WTC11 (cell line): ENCODE data around the gene TRPM2. TPM values are rescaled to one million over a fixed set of nuclear protein-coding genes. Genes with fewer than 3 reads are reported as not detected.

Experiments used
- ATAC-seq: fragments of 200-7000 bp; cut with Tn5 transposase; 2 replicates; pipeline ENCODE4 v1.10.0; 2021; ENCODE audit warnings: mild to moderate bottlenecking, moderate library complexity
- CTCF ChIA-PET: fragments of 300-600 bp; sonication (Branson Sonifier 250); formaldehyde crosslinking; loops from one replicate; lab custom pipeline; 2021; ENCODE audit warnings: antibody characterized with exemption; lab: Charles Lee
- POLR2A ChIA-PET: fragments of 350-600 bp; sonication (Branson Sonifier 250); formaldehyde crosslinking; loops from one replicate; lab custom pipeline; 2021; ENCODE audit warnings: antibody characterized with exemption; lab: Charles Lee
- DNase-seq: peaks from one replicate; pipeline ENCODE4 v3.0.0; 2021; ENCODE audit warnings: low spot score
- H3K27ac Mint-ChIP-seq: 2 replicates; pipeline ENCODE4 v1.8.0; 2021; ENCODE audit warnings: mixed read lengths
- H3K27me3 Mint-ChIP-seq: 2 replicates; pipeline ENCODE4 v1.8.0; 2021; ENCODE audit warnings: low read depth, mild to moderate bottlenecking, moderate library complexity, mixed read lengths
- H3K36me3 Mint-ChIP-seq: 2 replicates; pipeline ENCODE4 v1.8.0; 2021; ENCODE audit warnings: mixed read lengths
- H3K4me1 Mint-ChIP-seq: 2 replicates; pipeline ENCODE4 v1.8.0; 2022; ENCODE audit warnings: mixed read lengths
- H3K4me3 Mint-ChIP-seq: 2 replicates; pipeline ENCODE4 v1.8.0; 2021; ENCODE audit warnings: mild to moderate bottlenecking, moderate library complexity, mixed read lengths
- H3K9me3 Mint-ChIP-seq: 2 replicates; pipeline ENCODE4 v1.8.0; 2021; ENCODE audit warnings: mixed read lengths
- ATF1 ChIP-seq: sonication (generic); formaldehyde crosslinking; IDR thresholded peaks from 2 replicates; pipeline ENCODE4 v1.8.1; 2023; ENCODE audit warnings: mild to moderate bottlenecking, moderate library complexity, missing genetic modification reagents
- CREB1 ChIP-seq: sonication (generic); formaldehyde crosslinking; IDR thresholded peaks from 2 replicates; pipeline ENCODE4 v1.8.0; 2023; ENCODE audit warnings: mild to moderate bottlenecking, missing genetic modification reagents
- CREM ChIP-seq: sonication (generic); formaldehyde crosslinking; IDR thresholded peaks from 2 replicates; pipeline ENCODE4 v1.8.1; 2022; ENCODE audit warnings: mild to moderate bottlenecking, missing genetic modification reagents, moderate library complexity
- EMX1 ChIP-seq: fragments of 250-450 bp; sonication (Bioruptor Pico); IDR thresholded peaks from 2 replicates; pipeline ENCODE4 v1.8.0; 2021; ENCODE audit warnings: mild to moderate bottlenecking
- JAZF1 ChIP-seq: fragments of 250-450 bp; sonication (Bioruptor Pico); IDR thresholded peaks from 2 replicates; pipeline ENCODE4 v1.9.0; 2021; ENCODE audit warnings: moderate library complexity, mild to moderate bottlenecking, inconsistent platforms
- KAT7 ChIP-seq: sonication (generic); formaldehyde crosslinking; IDR thresholded peaks from 2 replicates; pipeline ENCODE4 v1.8.1; 2023; ENCODE audit warnings: missing genetic modification reagents, mild to moderate bottlenecking, borderline replicate concordance
- NFATC4 ChIP-seq: fragments of 250-450 bp; sonication (Bioruptor Pico); IDR thresholded peaks from 2 replicates; pipeline ENCODE4 v1.9.0; 2021; ENCODE audit warnings: mild to moderate bottlenecking
- PRRX2 ChIP-seq: fragments of 250-450 bp; sonication (Bioruptor Pico); IDR thresholded peaks from 2 replicates; pipeline ENCODE4 v1.8.0; 2021; ENCODE audit warnings: mild to moderate bottlenecking
- SMAD3 ChIP-seq: sonication (generic); formaldehyde crosslinking; IDR thresholded peaks from 2 replicates; pipeline ENCODE4 v1.8.0; 2022; ENCODE audit warnings: missing genetic modification reagents, mild to moderate bottlenecking, borderline replicate concordance
- SOX15 ChIP-seq: fragments of 250-450 bp; sonication (Bioruptor Pico); IDR thresholded peaks from 2 replicates; pipeline ENCODE4 v1.9.0; 2021; ENCODE audit warnings: mild to moderate bottlenecking
- TCF7 ChIP-seq: sonication (generic); formaldehyde crosslinking; IDR thresholded peaks from 2 replicates; pipeline ENCODE4 v1.8.0; 2022; ENCODE audit warnings: mild to moderate bottlenecking, low read depth, missing genetic modification reagents, moderate library complexity
- ZBTB21 ChIP-seq: sonication (generic); formaldehyde crosslinking; IDR thresholded peaks from 2 replicates; pipeline ENCODE4 v1.8.1; 2023; ENCODE audit warnings: mild to moderate bottlenecking, missing genetic modification reagents, borderline replicate concordance
- ZNF121 ChIP-seq: sonication (generic); formaldehyde crosslinking; IDR thresholded peaks from 2 replicates; pipeline ENCODE4 v1.8.0; 2023; ENCODE audit warnings: missing genetic modification reagents
- ZNF219 ChIP-seq: sonication (generic); formaldehyde crosslinking; IDR thresholded peaks from 2 replicates; pipeline ENCODE4 v1.8.0; 2023; ENCODE audit warnings: missing genetic modification reagents, mild to moderate bottlenecking, borderline replicate concordance
- ZNF317 ChIP-seq: sonication (generic); formaldehyde crosslinking; IDR thresholded peaks from 2 replicates; pipeline ENCODE4 v1.8.1; 2023; ENCODE audit warnings: low read depth, mild to moderate bottlenecking, moderate library complexity, missing genetic modification reagents, borderline replicate concordance
- total RNA-seq: library from RNA; stranded (reverse); gene quantifications from 3 replicates; pipeline ENCODE4 v1.2.3, GENCODE V29; 2021
- TF ChIP-seq, protein P1 (sequence below): fragments of 250-450 bp; sonication (Bioruptor Pico); IDR thresholded peaks from 2 replicates; pipeline ENCODE4 v1.9.0; 2021; ENCODE audit warnings: moderate library complexity, mild to moderate bottlenecking, inconsistent platforms, borderline replicate concordance
- TF ChIP-seq, protein P2 (sequence below): fragments of 250-450 bp; sonication (Bioruptor Pico); IDR thresholded peaks from 2 replicates; pipeline ENCODE4 v1.8.0; 2021; ENCODE audit warnings: mild to moderate bottlenecking
- TF ChIP-seq, protein P3 (sequence below): fragments of 250-450 bp; sonication (Bioruptor Pico); IDR thresholded peaks from 2 replicates; pipeline ENCODE4 v1.9.0; 2021; ENCODE audit warnings: mild to moderate bottlenecking
- TF ChIP-seq, protein P4 (sequence below): sonication (generic); formaldehyde crosslinking; IDR thresholded peaks from 2 replicates; pipeline ENCODE4 v1.8.1; 2023; ENCODE audit warnings: mild to moderate bottlenecking, missing genetic modification reagents, moderate library complexity
- TF ChIP-seq, protein P5 (sequence below): sonication (generic); formaldehyde crosslinking; IDR thresholded peaks from 2 replicates; pipeline ENCODE4 v1.8.1; 2022; ENCODE audit warnings: mild to moderate bottlenecking, missing genetic modification reagents, moderate library complexity, borderline replicate concordance

TRPM2 gene
- total RNA-seq, 1 experiment from 2014 or later, result 0.92 TPM

DNA sequence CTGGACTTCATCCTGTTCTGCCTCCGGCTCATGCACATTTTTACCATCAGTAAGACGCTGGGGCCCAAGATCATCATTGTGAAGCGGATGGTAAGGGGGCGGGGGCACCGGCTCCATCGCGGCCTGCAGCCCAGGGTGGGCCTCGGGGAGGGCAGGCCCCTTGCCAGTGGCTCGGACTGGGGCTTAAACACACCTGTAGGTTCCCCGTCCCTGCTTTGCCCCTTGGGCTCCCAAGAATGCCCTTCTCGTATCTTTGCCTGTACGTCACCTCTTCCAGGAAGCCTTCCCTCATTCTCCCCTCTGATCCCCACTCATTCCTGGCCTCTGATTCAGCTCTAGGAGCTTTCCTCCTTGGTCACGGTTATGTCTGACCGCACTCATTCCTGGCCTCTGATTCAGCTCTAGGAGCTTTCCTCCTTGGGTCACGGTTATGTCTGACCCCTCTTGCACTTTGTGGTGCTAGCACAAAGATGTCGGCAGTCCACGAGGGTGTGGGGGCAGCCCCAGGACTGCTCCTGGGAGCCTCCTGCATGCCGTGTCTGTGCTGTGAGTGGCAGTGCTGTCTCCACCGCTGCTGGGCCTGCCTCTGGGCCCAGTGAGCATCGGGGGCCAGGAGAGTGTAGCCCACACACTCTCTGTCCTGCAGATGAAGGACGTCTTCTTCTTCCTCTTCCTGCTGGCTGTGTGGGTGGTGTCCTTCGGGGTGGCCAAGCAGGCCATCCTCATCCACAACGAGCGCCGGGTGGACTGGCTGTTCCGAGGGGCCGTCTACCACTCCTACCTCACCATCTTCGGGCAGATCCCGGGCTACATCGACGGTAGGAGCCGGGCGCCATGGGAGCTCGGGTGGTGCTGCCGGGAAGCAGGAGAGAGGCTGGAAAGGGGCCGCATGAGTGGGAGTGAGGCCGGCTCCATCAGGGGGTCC, 52.8 kb downstream of the TRPM2 start:
- Mint-ChIP-seq H3K27me3 (peaks cover 9% of the 10 kb centered on the region), H3K9me3 (peaks cover 13% of the 10 kb centered on the region), H3K4me1 (no peaks in the 10 kb centered on the region), H3K27ac (no peak overlapping the region), H3K36me3 (peaks cover 14% of the 10 kb centered on the region), H3K4me3 (no peak overlapping the region)
- CTCF ChIA-PET, result no interaction called here
- DNase-seq, result no peak
- ATAC-seq, result no peak
- TF ChIP-seq, protein P1, sequence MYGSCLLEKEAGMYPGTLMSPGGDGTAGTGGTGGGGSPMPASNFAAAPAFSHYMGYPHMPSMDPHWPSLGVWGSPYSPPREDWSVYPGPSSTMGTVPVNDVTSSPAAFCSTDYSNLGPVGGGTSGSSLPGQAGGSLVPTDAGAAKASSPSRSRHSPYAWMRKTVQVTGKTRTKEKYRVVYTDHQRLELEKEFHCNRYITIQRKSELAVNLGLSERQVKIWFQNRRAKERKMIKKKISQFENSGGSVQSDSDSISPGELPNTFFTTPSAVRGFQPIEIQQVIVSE (CRISPR knock-in tag), result no peak
- TF ChIP-seq ZNF121 (CRISPR knock-in tag) (no peak), CREB1 (no peak), NFATC4 (no peak), SMAD3 (CRISPR knock-in tag) (no peak), CREM (CRISPR knock-in tag) (no peak), ATF1 (CRISPR knock-in tag) (no peak)
- TF ChIP-seq, protein P2, sequence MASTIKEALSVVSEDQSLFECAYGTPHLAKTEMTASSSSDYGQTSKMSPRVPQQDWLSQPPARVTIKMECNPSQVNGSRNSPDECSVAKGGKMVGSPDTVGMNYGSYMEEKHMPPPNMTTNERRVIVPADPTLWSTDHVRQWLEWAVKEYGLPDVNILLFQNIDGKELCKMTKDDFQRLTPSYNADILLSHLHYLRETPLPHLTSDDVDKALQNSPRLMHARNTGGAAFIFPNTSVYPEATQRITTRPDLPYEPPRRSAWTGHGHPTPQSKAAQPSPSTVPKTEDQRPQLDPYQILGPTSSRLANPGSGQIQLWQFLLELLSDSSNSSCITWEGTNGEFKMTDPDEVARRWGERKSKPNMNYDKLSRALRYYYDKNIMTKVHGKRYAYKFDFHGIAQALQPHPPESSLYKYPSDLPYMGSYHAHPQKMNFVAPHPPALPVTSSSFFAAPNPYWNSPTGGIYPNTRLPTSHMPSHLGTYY (CRISPR knock-in tag), result no peak
- POLR2A ChIA-PET, result interaction anchor here (0.7 kb wide), 1 partner anchor 30 kb away, joined by 4 read pairs; no protein-coding TSS in a partner anchor

DNA sequence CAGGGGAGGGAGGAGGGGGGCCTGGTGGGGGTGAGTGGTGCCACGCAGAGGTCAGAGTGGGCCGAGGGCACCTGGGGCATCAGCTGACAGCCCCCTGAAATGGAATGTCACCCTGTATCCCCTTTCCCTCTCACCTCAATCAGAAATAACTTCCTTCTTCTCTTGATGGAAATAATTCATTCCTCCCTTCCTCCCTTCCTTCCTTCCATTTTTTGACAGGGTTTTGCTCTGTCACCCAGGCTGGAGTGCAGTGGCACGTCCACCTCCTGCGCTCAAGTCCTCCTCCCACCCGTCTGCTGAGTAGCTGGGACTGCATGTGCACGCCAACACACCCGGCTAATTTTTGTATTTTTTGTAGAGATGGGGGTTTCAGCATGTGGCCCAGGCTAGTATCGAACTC, 53.5 kb downstream of the TRPM2 start:
- ATAC-seq (no peak), DNase-seq (no peak)
- Mint-ChIP-seq H3K4me3 (no peak overlapping the region), H3K36me3 (peaks cover 14% of the 10 kb centered on the region), H3K27me3 (peaks cover 9% of the 10 kb centered on the region), H3K27ac (no peak overlapping the region), H3K4me1 (no peaks in the 10 kb centered on the region), H3K9me3 (peaks cover 13% of the 10 kb centered on the region)
- POLR2A ChIA-PET, result interaction anchor here (0.7 kb wide), 1 partner anchor 31 kb away, joined by 4 read pairs; no protein-coding TSS in a partner anchor
- TF ChIP-seq, protein P3, sequence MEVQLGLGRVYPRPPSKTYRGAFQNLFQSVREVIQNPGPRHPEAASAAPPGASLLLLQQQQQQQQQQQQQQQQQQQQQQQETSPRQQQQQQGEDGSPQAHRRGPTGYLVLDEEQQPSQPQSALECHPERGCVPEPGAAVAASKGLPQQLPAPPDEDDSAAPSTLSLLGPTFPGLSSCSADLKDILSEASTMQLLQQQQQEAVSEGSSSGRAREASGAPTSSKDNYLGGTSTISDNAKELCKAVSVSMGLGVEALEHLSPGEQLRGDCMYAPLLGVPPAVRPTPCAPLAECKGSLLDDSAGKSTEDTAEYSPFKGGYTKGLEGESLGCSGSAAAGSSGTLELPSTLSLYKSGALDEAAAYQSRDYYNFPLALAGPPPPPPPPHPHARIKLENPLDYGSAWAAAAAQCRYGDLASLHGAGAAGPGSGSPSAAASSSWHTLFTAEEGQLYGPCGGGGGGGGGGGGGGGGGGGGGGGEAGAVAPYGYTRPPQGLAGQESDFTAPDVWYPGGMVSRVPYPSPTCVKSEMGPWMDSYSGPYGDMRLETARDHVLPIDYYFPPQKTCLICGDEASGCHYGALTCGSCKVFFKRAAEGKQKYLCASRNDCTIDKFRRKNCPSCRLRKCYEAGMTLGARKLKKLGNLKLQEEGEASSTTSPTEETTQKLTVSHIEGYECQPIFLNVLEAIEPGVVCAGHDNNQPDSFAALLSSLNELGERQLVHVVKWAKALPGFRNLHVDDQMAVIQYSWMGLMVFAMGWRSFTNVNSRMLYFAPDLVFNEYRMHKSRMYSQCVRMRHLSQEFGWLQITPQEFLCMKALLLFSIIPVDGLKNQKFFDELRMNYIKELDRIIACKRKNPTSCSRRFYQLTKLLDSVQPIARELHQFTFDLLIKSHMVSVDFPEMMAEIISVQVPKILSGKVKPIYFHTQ (CRISPR knock-in tag), result no peak
- TF ChIP-seq ZNF219 (no peak), CREB1 (no peak), ZNF317 (CRISPR knock-in tag) (no peak), CREM (CRISPR knock-in tag) (no peak), TCF7 (CRISPR knock-in tag) (no peak), EMX1 (CRISPR knock-in tag) (no peak), SOX15 (CRISPR knock-in tag) (no peak), ZBTB21 (CRISPR knock-in tag) (no peak), PRRX2 (no peak), JAZF1 (no peak), NFATC4 (no peak), KAT7 (no peak)
- TF ChIP-seq, protein P4, sequence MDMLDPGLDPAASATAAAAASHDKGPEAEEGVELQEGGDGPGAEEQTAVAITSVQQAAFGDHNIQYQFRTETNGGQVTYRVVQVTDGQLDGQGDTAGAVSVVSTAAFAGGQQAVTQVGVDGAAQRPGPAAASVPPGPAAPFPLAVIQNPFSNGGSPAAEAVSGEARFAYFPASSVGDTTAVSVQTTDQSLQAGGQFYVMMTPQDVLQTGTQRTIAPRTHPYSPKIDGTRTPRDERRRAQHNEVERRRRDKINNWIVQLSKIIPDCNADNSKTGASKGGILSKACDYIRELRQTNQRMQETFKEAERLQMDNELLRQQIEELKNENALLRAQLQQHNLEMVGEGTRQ (CRISPR knock-in tag), result no peak
- TF ChIP-seq, protein P5, sequence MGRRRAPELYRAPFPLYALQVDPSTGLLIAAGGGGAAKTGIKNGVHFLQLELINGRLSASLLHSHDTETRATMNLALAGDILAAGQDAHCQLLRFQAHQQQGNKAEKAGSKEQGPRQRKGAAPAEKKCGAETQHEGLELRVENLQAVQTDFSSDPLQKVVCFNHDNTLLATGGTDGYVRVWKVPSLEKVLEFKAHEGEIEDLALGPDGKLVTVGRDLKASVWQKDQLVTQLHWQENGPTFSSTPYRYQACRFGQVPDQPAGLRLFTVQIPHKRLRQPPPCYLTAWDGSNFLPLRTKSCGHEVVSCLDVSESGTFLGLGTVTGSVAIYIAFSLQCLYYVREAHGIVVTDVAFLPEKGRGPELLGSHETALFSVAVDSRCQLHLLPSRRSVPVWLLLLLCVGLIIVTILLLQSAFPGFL (CRISPR knock-in tag), result no peak
- CTCF ChIA-PET, result no interaction called here
